IgD-negative memory B cell (primary cell): ENCODE data around the gene ATL3. TPM values are rescaled to one million over a fixed set of nuclear protein-coding genes. Genes with fewer than 3 reads are reported as not detected.
"Not testable (repeated sequence)": the region's sequence is repeated elsewhere in the genome, so short reads cannot be mapped to it uniquely, and the experiment has no call there.

Source experiments
- H3K27ac Mint-ChIP-seq, 3 donors: one replicate each; pipeline ENCODE4 v1.8.0; 2020 to 2022; ENCODE audit warnings: mild to moderate bottlenecking in 3 of 3, mixed read lengths in 3 of 3, moderate library complexity in 1 of 3
- H3K27me3 Mint-ChIP-seq: one replicate; pipeline ENCODE4 v1.8.0; 2021; ENCODE audit warnings: mixed read lengths
- H3K36me3 Mint-ChIP-seq: one replicate; pipeline ENCODE4 v1.8.0; 2020; ENCODE audit warnings: mild to moderate bottlenecking, mixed read lengths
- H3K4me1 Mint-ChIP-seq, 3 donors: one replicate each; pipeline ENCODE4 v1.8.0; 2020 to 2022; ENCODE audit warnings: mixed read lengths in 3 of 3, mild to moderate bottlenecking in 1 of 3
- H3K4me3 Mint-ChIP-seq, 4 donors: one replicate each; pipeline ENCODE4 v1.8.0; 2020 to 2022; ENCODE audit warnings: mild to moderate bottlenecking in 4 of 4, mixed read lengths in 4 of 4, moderate library complexity in 3 of 4
- H3K9me3 Mint-ChIP-seq, 3 donors: one replicate each; pipeline ENCODE4 v1.8.0; 2020 to 2021; ENCODE audit warnings: mixed read lengths in 3 of 3, mild to moderate bottlenecking in 1 of 3
- polyA plus RNA-seq: library from polyadenylated mRNA; unstranded; fragments of 300-500 nt; fragmentation: Illumina TruSeq; gene quantifications from one replicate; pipeline ENCODE4 v1.2.3, GENCODE V29; 2021

ATL3 gene
- polyA plus RNA-seq, 1 donor from 2014 or later: 16.2 TPM

DNA sequence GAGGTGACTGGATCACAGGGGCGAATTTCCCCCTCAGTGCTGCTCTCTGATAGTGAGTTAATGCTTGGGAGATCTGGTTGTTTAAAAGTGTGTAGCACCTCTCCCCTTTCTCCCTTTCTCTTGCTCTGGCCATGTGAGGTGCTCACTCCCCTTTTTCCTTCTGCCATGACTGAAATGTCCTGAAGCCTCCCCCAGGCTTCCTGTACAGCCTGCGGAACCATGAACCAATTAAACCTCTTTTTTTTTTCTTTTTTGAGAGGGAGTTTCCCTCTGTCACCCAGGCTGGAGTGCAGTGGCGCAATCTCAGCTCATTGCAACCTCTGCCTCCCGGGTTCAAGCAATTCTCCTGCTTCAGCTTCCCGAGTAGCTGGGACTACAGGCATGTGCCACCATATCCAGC is 53.5 kb downstream of the ATL3 start:
- Mint-ChIP-seq H3K4me1 (peaks cover 4 to 15% (median 7%) of the 10 kb centered on the region in 3 donors), H3K27me3 (peaks cover 14% of the 10 kb centered on the region)
- H3K9me3 Mint-ChIP-seq, H3K27ac Mint-ChIP-seq, H3K4me3 Mint-ChIP-seq, H3K36me3 Mint-ChIP-seq: not testable (repeated sequence)

DNA sequence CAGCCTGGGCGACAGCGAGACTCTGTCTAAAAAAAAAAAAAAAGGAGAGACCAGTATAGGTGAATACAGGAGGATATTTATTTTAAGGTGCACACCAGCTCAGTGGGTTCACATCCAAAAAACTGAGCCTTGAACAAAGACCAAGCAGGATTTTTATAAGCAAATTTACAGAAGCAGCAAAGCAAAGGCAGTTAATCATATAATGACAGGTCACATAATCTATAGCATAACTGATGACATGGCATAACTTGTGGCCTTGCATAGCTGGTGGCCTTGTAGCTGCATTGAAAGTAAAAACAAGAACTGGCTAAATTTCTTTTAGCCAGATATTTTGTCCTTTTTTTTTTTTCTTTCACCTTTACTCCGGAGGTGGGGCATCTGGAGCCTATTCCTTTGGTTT is 54.2 kb downstream of the ATL3 start:
- Mint-ChIP-seq H3K36me3 (no peaks in the 10 kb centered on the region), H3K27me3 (peaks cover 12% of the 10 kb centered on the region), H3K9me3 (no peaks in the 10 kb centered on the region), H3K4me3 (no peak overlapping the region), H3K4me1 (peaks cover 6 to 13% (median 7%) of the 10 kb centered on the region in 3 donors), H3K27ac (no peak overlapping the region)

DNA sequence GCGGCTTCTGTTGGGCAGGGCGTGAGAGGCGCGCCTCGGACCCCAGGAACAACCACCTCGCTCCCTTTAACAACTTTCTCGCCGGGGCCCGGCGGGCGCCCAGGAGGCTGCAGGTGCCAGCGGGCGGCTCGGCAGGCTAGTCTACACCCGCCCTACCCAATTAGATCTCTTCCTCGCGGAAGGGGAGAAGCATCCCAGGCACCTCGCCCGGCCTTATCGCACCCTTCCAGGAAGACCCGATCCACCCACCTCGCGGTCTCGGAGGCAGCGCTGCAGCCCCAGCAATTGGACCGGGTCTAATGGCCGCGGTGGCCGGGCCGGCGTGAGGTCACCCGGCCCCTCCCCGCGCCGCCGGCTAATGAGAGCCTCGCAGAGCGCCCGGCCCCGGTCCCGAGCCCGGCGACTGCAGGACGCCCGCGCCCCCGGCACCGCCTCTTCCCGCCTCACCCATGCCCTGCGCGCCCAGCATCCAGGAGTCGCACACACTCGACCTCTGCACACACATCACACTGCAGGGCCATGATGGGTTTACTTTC is 57.0 kb downstream of the ATL3 start, which contains the start of gene PLAAT3:
Gene PLAAT3, minus strand, starts transcription at position 298 of the 536 bp plus-strand sequence. CDS start 419 bp downstream, outside the sequence.
- H3K4me3 Mint-ChIP-seq: peak within 1 kb of the TSS; percentile 70 to 94 (median 90)
- H3K9me3 Mint-ChIP-seq: no peaks in the 10 kb centered on the region
- peaks cover 9 to 20% (median 17%) of the 10 kb centered on the region in 3 donors for H3K4me1 Mint-ChIP-seq
- H3K36me3 Mint-ChIP-seq: no peaks in the 10 kb centered on the region
- H3K27me3 Mint-ChIP-seq: peaks cover 8% of the 10 kb centered on the region
- H3K27ac Mint-ChIP-seq: peak within 1 kb of the TSS; percentile 18 to 64 (median 59)

DNA sequence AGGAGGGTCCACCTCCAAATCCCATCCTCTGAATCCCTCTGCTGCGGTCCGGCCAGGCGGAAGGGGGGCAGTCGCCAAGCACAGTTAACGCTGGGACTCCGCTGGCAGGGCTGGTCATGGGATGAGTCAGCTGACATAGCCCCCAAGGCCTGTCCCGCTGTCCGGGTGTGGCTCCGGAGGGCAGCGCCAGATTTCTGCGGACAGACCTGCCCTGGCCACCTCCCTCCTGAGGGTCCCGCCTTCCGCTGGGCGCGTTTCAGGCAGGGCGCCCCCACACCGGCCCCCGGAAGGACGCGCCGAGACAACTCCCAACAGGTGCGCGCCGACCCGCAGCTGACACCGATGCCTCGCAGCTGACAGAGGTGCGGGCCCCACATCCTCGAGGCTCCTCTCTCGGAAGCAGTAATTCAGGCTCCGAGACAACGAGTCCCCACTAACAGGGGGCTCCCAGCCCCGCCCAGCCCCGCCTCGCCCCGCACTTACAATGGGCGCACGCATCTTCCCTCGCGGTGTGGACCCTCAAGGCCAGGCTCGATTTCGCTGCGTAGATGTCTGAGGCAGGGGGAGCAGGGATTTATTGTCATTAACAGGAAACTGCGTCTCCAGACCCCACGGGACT is 57.5 kb downstream of the ATL3 start:
- Mint-ChIP-seq H3K27me3 (peaks cover 7% of the 10 kb centered on the region), H3K9me3 (no peaks in the 10 kb centered on the region), H3K36me3 (no peaks in the 10 kb centered on the region), H3K4me1 (peaks cover 9 to 20% (median 17%) of the 10 kb centered on the region in 3 donors), H3K27ac (peak overlapping the region in 2 of 3 donors; percentile 18 to 64), H3K4me3 (peak overlapping the region; percentile 70 to 94 (median 90))

DNA sequence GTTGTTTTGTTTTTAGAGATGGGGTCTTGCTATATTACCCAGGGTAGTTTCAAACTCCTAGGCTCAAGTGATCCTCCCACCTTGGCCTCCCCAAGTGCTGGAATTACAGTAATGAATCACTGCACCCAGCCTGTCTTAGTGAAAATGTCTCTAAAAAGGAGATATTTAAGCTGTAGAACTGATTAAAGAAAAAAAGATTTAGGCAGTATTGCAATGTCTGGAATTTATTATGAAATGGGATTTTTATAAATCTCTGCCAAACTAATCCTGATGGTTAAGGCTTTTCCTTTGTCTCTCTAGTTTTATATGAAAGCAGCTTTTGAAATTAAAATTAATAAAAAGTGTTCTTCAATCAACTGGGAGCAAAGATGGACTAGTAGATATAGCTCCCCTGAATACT is 59.0 kb downstream of the ATL3 start:
- H3K4me1 Mint-ChIP-seq: peaks cover 9 to 20% (median 17%) of the 10 kb centered on the region in 3 donors
- no peaks in the 10 kb centered on the region for H3K36me3 Mint-ChIP-seq
- H3K9me3 Mint-ChIP-seq: no peaks in the 10 kb centered on the region
- H3K27me3 Mint-ChIP-seq: peaks cover 7% of the 10 kb centered on the region
- H3K4me3 Mint-ChIP-seq: no peak overlapping the region
- H3K27ac Mint-ChIP-seq: no peak overlapping the region

DNA sequence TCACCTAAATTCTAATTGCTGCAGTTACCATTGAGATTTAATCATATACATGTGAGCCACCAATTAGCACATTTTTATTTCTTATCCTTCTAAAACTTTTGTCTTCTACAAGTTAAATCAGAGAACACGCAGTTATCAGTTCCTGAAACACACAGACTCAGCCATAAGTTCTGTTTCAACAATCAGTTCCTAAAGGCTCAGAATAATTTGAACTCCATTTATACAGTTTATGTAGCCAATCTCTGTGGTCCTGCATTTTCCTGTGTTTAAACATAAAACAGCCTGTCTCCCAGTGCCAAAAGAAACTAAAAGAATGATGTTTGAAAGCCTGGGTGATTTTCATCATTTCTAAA is 59.8 kb downstream of the ATL3 start:
- Mint-ChIP-seq H3K27me3 (peaks cover 7% of the 10 kb centered on the region), H3K4me3 (no peak overlapping the region), H3K27ac (no peak overlapping the region)

DNA sequence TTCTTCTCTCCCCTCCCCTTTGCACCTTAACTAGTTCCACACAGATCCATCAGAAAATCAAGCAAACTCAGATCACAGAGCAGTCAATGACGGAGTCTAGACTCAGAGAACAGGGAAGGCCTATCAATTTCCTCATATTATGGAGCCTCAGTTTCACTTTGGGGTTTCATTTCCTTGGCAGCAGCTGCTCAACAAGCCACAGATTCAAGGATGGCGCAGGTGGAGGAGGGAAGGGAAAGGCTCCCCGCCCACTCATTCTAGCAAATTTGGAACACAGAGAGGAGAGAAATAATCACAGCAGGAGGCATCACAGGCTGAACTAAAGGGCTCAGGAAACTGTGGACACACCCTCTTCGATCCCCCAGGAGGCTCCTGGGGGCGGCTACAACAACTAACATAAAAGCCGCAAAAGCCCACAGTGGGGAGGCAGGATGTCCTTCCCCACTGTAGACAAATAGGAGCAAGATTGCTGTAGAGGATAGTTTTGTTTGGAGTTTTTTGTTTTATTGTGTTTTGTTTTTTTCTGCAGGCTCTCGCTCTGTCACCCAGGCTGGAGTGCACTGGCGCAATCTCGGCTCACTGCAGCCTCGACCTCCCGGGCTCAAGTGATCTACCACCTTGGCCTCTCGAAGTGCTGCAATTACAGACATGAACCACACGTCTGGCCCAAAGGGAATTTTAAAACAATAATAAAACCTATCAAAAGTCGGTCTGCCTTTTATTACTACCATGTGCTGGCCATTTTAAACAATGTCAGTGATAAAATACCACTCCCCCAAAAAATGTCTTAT is 60.4 kb downstream of the ATL3 start:
- Mint-ChIP-seq H3K27me3 (peaks cover 7% of the 10 kb centered on the region), H3K27ac (no peak overlapping the region), H3K36me3 (no peaks in the 10 kb centered on the region), H3K4me1 (peaks cover 9 to 20% (median 17%) of the 10 kb centered on the region in 3 donors), H3K4me3 (peak overlapping the region in 1 of 4 donors; percentile 32), H3K9me3 (no peaks in the 10 kb centered on the region)

More for the DNA sequence above, 59.8 kb downstream of the ATL3 start:
- H3K9me3 Mint-ChIP-seq: no peaks in the 10 kb centered on the region
- H3K36me3 Mint-ChIP-seq: no peaks in the 10 kb centered on the region
- peaks cover 9 to 20% (median 17%) of the 10 kb centered on the region in 3 donors for H3K4me1 Mint-ChIP-seq

DNA sequence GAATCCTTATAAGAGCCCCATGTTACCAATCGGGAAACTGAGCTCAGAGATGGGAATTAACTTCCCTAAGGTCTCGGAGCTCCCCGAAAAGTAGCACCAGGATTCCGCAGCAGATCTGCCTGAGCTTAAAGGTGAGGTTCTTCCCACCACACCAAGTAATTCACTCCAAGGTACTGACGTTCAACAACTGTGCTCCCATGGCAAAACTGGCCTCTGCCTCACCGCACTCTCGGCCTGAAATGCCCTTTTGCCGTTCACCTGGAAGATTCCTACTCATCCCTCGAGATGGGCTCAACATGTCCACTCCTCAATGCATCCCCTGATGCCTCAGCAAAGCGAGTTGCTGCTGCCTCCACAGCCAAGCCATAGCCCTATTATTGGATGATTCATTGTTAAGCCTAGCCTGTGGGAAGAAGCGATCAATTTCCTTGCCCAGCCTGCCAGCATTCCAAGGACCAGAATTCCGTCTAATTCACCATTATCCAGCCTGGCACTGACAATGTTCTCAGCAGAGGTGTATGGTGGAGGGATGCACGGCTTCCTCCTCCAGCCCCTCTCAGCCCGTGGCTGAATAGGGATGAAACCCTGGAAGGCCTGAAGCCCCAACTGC is 61.1 kb downstream of the ATL3 start:
- no peaks in the 10 kb centered on the region for H3K9me3 Mint-ChIP-seq
- H3K4me3 Mint-ChIP-seq: peak overlapping the region in 1 of 4 donors; percentile 32
- H3K27ac Mint-ChIP-seq: no peak overlapping the region
- no peaks in the 10 kb centered on the region for H3K36me3 Mint-ChIP-seq
- peaks cover 7% of the 10 kb centered on the region for H3K27me3 Mint-ChIP-seq
- H3K4me1 Mint-ChIP-seq: peaks cover 9 to 20% (median 17%) of the 10 kb centered on the region in 3 donors

DNA sequence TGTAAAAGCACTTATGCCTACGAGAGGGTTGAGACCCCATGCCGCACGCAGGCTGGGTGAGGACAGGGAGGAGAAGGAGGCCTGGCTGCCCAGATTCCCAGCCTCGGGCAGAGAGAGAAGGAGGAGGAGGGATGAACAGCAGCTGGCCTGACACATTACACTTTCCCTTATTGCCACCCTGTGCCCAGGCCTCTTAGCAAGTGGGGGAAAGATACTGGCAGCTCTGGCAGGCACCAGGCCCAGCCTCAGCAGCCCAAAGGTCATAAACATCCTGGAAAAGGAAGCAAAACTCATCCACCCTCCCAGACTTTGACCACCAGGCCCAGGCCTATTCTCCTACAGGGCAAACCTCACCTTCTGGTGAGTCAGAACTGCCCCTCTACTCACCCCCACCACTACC is 61.6 kb downstream of the ATL3 start:
- peaks cover 5% of the 10 kb centered on the region for H3K27me3 Mint-ChIP-seq
- no peak overlapping the region for H3K27ac Mint-ChIP-seq
- H3K36me3 Mint-ChIP-seq: peaks cover 3% of the 10 kb centered on the region
- H3K4me3 Mint-ChIP-seq: no peak overlapping the region
- H3K4me1 Mint-ChIP-seq: peaks cover 9 to 20% (median 16%) of the 10 kb centered on the region in 3 donors
- no peaks in the 10 kb centered on the region for H3K9me3 Mint-ChIP-seq

DNA sequence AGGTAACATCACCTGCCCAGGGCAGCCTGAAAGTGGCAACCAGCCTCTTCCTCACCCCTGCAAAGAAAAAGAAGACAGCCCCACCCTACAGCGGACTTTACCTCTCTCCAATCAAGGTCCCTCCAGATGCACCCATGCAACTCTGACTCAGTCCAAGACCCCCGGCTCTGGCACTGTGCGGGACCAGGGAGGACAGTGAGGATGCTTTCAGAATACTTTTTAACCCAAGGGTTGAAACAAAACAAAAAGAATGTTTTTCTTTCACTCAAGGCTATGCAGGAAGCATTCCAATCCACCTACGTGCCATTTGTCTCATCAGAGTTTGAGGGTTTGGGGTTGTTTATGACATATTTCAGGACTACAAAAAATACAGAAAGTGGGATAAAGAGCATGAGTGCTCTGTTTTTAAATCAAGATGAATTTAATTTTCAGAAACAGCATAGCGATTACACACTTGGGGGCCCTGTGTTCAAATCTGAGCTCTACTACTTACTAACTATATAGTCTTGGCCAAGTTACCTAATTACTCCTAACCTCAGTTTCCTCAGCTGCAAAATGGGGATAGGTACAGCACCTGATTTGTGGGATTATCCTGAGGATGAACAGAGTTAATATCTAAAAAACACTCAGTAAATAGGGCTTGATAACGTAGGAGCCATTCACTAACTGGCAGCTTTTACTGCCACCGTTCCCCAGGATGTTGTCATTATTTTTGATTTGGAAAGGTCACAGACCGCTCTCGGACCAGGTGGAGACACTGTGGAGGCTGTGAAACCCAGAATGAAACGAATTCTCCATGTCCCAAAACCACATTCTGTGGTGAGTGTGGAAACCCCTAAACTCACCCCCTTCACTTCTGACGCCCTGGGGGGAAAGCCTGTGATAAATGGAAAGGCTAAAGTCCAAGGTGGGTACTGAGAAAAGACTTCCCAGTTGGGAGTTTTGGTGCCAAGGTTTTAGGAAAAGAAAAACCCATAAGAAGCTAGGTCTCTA is 62.5 kb downstream of the ATL3 start:
- Mint-ChIP-seq H3K27ac (no peak overlapping the region), H3K27me3 (peaks cover 3% of the 10 kb centered on the region), H3K9me3 (no peaks in the 10 kb centered on the region), H3K4me3 (peak overlapping the region in 1 of 4 donors; percentile 24), H3K36me3 (peaks cover 3% of the 10 kb centered on the region), H3K4me1 (peaks cover 9 to 20% (median 14%) of the 10 kb centered on the region in 3 donors)

DNA sequence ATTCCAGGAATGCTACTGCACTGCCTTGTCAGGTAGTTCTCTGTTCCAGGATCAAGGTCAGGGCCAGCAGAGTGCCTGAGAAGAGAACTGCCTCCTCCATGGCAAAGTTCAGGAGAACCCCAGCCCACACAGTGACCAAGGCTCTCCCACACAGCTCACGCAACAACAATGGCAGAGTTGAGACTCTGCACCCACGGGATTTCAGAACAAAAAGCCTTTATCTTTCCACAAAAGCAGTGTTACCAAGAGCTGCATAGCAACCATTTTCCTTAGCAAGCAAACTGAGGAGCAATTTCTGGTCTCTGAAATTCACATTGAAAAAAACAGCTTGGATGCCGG is 68.0 kb downstream of the ATL3 start:
- Mint-ChIP-seq H3K4me3 (no peak overlapping the region), H3K36me3 (peaks cover 3% of the 10 kb centered on the region), H3K9me3 (peaks cover 0 to 1% (median 0%) of the 10 kb centered on the region in 3 donors), H3K27me3 (no peaks in the 10 kb centered on the region), H3K4me1 (peaks cover 0 to 3% (median 0%) of the 10 kb centered on the region in 3 donors), H3K27ac (no peak overlapping the region)

DNA sequence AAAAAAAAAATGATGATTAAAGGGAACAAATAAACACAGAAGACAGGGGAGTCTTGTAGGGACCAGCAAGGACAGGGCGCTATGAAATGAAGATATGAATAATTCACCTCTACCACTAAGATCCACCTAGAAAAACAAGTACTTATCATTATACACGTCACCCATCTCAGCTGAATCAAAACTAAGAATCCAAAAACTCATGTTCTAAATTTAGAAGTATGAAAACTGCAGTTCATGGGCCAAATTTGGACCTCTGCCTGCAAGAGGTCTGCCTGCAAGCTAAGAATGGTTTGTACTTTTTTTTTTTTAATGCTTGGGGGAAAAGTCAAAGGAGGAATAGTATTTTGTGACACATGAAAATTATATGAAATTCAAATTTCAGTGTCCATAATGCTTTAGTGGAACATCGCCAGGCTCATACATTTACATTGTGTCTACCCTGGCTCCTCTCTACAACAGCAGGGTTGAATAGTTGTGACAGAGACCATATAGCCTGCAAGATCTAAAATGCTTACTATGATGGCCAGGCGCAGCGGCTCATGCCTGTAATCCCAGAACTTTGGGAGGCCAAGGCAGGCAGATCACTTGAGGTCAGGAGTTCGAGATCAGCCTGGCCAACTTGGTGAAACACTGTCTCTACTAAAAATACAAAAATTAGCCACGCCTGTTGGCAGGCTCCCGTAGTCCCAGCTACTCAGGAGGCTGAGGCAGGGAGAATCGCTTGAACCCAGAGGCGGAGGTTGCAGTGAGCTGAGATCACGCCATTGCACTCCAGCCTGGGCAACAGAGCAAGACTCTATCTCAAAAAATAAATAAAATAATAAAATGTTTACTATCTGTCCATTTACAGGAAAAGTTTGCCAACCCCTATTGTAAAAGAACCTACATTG is 68.6 kb downstream of the ATL3 start:
- H3K27me3 Mint-ChIP-seq, H3K27ac Mint-ChIP-seq, H3K4me1 Mint-ChIP-seq, H3K4me3 Mint-ChIP-seq, H3K9me3 Mint-ChIP-seq, H3K36me3 Mint-ChIP-seq: not testable (repeated sequence)

DNA sequence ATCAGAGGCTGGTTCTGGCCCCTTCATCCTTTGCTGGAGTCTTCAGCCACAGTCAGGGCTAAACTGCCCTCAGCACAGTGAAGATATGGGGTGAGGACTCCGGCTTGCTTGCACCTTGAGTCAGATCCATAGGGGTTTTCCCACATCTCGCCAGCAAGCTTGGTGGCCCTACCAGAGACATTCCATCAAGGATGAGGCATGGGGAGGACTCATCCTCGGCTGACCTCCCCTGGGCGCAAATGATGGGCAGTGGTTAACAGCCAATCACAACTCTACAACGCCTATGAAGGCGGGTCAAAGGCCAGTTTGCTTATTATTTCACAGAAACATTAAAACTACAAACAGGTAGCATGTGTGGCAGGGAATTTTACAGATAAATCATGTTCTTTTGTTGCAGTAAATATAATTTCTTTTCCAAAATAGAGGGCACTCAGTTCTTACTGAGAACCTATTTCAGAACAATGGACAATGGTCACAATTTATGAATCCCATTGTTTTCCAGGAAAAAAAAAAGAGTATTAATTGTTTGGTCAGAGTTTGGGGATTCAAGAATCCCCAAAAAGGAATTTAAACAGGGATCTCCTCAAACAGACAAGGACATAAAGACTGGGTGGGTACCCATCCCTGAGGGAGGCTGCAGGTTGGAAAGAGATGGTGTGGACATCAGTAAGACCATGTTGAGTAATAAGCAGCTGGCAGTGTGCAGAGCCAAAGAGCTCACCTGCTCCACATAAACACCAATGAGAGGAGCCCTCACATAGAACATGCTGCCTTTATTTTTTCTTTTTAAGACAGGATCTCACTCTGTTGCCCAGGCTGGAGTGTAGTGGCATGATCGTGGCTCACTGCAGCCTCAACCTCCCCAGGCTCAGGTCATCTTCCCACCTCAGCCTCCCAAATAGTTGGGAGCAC is 71.7 kb downstream of the ATL3 start:
- Mint-ChIP-seq H3K36me3 (no peaks in the 10 kb centered on the region), H3K4me3 (no peak overlapping the region), H3K27ac (no peak overlapping the region), H3K27me3 (no peaks in the 10 kb centered on the region), H3K9me3 (peaks cover 0 to 1% (median 0%) of the 10 kb centered on the region in 3 donors), H3K4me1 (peaks cover 0 to 3% (median 0%) of the 10 kb centered on the region in 3 donors)
